Central memory CD4-positive, alpha-beta T cell (primary cell): ENCODE measurements around the gene OR4A47.
"Not testable (repeated sequence)": the region's sequence is repeated elsewhere in the genome, so short reads cannot be mapped to it uniquely, and the experiment has no call there.

Experiments
- DNase-seq: peaks from one replicate; pipeline ENCODE4 v3.0.0; 2022
- total RNA-seq, 3 experiments: gene quantifications; one replicate each; lab custom pipeline; 2026; lab: John Stamatoyannopoulos, UW

Gene OR4A47, protein sequence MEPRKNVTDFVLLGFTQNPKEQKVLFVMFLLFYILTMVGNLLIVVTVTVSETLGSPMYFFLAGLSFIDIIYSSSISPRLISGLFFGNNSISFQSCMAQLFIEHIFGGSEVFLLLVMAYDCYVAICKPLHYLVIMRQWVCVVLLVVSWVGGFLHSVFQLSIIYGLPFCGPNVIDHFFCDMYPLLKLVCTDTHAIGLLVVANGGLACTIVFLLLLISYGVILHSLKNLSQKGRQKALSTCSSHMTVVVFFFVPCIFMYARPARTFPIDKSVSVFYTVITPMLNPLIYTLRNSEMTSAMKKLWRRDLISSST
- 0 to 0.19 (median 0.05) reads per million in 3 experiments for total RNA-seq

DNA sequence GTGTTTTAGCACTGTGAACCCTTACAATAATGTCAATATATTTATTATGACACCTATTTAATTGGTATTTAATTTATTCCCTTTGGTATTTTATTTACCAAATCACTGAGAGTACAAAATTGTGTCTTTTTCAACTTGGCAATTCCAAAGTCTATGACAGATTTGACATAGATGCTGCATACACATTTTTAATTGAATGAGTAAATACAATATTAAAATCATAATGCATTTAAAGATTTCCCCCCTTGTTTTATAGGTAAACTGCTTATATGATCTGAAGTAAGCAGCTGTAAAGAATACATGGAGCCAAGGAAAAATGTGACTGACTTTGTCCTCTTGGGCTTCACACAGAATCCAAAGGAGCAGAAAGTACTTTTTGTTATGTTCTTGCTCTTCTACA is at the start of gene OR4A47:
OR4A47 (plus strand) TSS at position 301 of the 400 bp plus-strand sequence; CDS start at position 301, 0 bp downstream.
- DNase-seq: not testable (repeated sequence)

DNA sequence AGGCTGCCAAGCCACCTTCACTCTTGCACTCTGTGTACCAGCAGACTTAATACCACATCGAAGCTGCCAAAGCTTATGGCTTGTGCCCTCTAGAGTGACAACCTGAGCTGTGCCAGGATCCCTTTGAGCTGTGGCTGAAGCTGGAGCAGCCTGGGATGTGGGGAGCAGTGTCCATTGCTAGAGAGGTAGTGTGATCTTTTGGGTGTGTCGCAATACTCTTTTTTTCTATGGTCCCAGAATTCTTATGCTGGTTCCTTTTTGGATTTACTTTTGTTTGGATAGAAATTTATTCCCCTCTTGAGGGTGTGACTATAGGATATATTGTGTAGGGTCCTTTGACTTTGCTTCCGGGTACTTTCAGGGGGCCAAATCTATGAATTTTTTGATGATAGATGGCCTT is 32.7 kb upstream of the OR4A47 start:
- not testable (repeated sequence) for DNase-seq

DNA sequence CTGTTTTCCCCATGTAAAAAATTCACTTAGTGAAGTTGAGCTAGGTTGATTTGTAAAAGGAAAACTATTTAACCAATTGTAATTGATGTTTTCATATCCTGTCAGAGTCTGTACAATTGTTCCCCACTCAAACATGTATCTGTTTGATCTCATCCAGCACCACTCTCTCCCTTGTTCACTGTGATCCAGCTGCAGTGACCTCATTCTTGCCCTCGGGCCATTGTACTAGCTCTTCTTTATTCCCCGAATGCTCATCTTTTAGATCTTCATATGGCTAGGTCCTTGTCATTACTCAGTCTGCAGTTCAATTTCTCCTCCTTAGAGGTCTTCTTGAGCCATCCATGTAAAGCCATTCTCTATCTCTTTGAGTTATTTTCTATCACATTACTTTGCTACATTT is 14.6 kb upstream of the OR4A47 start:
- DNase-seq: not testable (repeated sequence)

DNA sequence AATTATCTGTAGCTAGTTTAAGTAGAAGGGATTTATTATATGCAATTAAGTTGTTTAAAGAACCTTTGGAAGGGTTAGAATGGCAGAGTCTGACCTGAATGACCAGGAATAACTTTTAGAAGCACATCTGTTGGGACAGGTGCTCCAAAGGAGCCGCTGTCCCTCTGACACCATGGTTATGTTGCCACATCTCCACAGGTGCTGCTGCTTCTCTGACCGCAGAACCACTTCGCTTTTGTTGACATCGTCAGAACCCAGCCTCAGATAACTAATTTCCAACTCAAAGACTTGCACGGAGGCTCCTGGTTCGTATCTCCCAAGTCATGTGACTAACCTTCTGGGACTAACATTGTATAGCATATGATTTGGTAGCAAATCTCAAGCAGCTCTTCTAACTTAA is 13.9 kb upstream of the OR4A47 start:
- not testable (repeated sequence) for DNase-seq

DNA sequence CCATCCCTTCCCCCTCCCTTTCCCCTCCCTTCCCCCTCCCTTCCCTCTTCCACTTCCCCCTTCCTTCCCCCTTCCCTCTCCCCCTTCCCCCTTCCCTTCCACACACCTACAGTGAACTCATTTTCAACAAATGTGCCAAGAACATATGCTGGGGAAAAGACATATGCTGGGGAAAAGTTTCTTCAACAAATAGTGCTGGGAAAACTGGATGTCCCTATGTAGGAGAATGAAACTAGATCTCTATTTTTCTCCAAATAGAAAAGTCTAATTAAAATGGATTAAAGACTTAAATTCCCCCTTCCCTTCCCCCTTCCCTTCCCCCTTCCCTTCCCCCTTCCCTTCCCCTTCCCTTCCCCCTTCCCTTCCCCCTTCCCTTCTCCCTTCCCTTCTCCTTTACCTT is 17.6 kb downstream of the OR4A47 start:
- DNase-seq: not testable (repeated sequence)

DNA sequence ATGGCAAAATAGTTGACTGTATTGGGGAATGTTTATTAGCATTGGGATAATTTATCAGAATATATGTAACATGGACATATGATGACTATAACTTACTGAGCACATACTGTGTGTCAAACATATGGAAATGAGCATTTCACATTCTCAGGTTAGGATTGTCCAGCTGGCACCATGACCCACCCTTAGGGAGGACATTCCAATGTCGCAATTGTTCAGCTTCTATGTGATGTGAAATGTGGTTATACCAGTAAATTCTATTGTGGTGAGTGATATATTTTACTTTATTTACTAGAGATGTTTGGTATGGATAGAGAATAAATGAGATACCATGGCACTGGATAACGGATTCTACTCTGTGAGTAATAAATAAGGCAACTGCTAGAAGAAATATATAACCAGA is 50.4 kb downstream of the OR4A47 start:
- DNase-seq: no peak
